B cell (primary cell): ENCODE measurements around the gene RAPGEF1.

Experiments
- CTCF ChIP-seq: fragments of 200-600 bp; IDR thresholded peaks from one replicate; pipeline ENCODE4 v1.8.0; 2022; ENCODE audit warnings: antibody characterized with exemption, mild to moderate bottlenecking
- EZH2 ChIP-seq: IDR thresholded peaks from 2 replicates; pipeline ENCODE4 v1.6.1; 2012; ENCODE audit warnings: borderline replicate concordance, low read depth, mild to moderate bottlenecking, moderate library complexity, low read length; ENCODE audit not compliant: insufficient read depth, poor library complexity, severe bottlenecking

- TF ChIP-seq EZH2 (no peak), CTCF (no peak)
These were observed 196.7 kb downstream of the RAPGEF1 start for GRCh38 chr9:131543141-131543540.
